C1 segment of cervical spinal cord (tissue), 14 donors: ENCODE data around the gene U2AF1.
A peak's percentile ranks its signal among the peaks of the same experiment; 100 is the strongest.
"Not testable (repeated sequence)": the region's sequence is repeated elsewhere in the genome, so short reads cannot be mapped to it uniquely, and the experiment has no call there.

Source experiments
- DNase-seq, 14 donors: peaks; one replicate each; lab custom pipeline; 2025; lab: John Stamatoyannopoulos, UW

U2AF1 gene

GRCh38 chr21:43076643-43077042, 30.7 kb downstream of the U2AF1 start:
- not testable (repeated sequence) for DNase-seq

GRCh38 chr21:43076023-43076637, 31.2 kb downstream of the U2AF1 start:
- not testable (repeated sequence) for DNase-seq

DNA sequence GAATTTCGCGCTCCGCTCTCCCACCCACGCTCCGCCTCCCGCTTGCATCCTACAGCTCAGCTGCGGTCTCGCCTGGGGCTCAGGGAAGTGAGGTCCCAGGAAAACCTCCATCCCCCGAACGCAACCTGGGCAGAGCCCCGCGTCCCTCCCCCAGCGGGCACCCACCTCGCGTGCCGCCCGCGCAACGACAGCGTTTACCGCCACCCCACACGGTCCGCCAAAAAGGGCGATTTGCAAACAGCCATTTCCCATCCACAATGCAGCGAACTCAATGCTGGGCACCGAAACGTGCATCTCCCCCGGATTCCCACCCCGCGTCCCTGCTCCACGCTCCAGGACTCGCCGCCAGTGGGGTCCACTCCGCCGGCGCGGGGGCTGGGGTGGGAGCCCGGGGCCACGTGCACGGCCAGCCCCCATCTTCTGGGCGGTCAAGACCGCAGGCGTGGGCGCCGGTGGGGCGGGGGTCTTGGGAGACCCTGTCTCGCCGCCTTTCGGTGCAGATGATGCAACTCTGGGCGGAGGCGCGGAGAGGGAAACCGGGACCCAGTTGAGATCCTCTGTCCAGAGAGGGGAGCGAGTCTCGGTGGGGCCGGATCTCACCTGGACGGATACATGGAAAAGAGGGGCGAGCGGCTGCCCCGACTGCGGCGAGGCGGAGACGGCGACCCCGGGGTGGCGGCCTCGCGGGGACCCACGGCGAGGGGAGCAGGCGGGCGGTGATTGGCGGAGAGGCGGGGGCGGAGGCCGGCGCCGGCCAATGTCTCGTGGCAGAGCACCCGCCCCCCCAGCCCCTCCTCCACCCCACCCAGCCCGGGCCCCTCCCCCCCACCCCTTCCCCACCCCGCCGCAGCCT, 32.0 kb downstream of the U2AF1 start, which contains the start of gene CBS:
TSS of gene CBS (minus strand) at position 666 of the 853 bp plus-strand sequence. CDS start 3,642 bp downstream, outside the sequence.
- not testable (repeated sequence) for DNase-seq

GRCh38 chr21:43074401-43075169, 32.8 kb downstream of the U2AF1 start:
- not testable (repeated sequence) for DNase-seq

DNA sequence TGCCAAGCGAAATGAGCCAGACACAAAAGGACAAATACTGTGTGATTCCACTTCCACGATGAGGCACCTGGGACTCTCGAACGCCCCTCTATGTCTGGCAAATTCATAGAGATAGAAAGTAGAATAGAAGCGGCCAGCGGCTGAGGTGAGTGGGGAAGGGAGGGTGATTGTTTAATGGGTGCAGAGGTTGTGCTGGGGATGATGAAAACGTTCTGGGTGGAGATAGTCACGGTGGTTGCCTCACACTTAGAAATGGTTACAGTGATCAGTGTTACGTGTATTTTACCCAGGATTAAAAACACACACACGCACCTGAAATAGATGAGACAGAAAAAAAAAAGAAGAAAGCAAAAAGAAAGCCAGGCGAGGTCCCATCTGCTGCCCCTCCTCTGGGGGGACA, 34.6 kb downstream of the U2AF1 start:
- not testable (repeated sequence) for DNase-seq

- DNase-seq = not testable (repeated sequence)
Observed at GRCh38 chr21:43069682-43070081, 37.7 kb downstream of the U2AF1 start.

DNA sequence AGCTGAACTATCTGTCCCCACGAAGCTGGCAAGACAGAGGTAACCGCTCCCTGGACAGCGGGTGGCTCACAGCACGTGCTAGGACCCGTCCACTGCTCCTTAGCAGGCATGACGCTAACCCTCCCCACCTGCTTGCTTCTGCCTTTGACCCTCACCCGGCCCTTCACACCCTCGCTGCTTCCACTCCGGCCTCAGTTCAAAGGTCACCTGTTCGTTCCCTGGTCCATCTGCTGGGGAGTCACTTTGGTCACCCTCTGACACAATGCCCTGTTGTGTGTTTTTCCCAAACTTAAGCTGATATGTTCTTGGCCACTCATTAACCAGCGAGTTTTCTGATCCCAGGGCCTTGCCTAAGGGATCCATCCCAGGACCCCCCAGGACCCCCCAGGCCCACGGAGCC, 39.3 kb downstream of the U2AF1 start:
- not testable (repeated sequence) for DNase-seq

- DNase-seq = not testable (repeated sequence)
Observed at GRCh38 chr21:43066690-43067089, 40.7 kb downstream of the U2AF1 start.

GRCh38 chr21:43065991-43066390, 41.4 kb downstream of the U2AF1 start:
- not testable (repeated sequence) for DNase-seq

GRCh38 chr21:43064265-43064917, 43.0 kb downstream of the U2AF1 start:
- DNase-seq = not testable (repeated sequence)

DNA sequence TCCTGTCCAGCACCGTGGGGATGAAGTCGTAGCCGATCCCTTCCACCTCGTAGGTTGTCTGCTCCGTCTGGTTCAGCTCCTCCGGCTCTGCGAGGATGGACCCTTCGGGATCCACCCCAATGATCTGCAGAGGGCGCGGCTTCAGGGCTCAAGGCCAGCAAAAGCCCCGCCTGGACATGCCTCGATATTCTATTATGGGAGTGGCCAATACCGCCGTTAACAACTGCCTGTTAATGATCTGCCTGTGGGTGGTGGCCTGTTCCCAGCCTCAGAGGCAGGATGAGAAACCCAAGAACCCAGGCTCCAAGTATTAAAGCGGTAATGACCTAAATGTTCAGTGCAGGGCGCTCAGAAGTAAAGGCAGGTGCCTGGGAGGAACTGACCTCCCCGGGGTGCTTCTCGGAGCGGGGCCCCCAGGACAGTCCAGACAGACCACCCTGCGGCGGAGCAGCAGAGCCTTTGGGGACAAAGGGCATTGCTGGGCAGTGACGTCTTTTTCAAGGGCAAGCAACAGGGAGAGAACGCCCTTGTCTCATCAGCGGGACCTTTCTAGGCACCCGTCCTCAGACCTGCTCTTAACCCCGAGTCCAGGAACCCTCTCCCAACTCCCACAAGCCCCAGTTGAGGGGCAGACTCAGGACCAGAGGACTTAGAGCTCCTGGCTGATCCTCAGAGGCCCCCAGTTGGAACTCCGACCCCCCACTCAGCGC, 44.3 kb downstream of the U2AF1 start:
- not testable (repeated sequence) for DNase-seq

- DNase-seq = not testable (repeated sequence)
Observed at GRCh38 chr21:43053112-43053511, 54.3 kb downstream of the U2AF1 start.

GRCh38 chr21:43045876-43046821, 61.2 kb downstream of the U2AF1 start:
- peak in 1 of 14 donors; percentile 28 for DNase-seq

DNA sequence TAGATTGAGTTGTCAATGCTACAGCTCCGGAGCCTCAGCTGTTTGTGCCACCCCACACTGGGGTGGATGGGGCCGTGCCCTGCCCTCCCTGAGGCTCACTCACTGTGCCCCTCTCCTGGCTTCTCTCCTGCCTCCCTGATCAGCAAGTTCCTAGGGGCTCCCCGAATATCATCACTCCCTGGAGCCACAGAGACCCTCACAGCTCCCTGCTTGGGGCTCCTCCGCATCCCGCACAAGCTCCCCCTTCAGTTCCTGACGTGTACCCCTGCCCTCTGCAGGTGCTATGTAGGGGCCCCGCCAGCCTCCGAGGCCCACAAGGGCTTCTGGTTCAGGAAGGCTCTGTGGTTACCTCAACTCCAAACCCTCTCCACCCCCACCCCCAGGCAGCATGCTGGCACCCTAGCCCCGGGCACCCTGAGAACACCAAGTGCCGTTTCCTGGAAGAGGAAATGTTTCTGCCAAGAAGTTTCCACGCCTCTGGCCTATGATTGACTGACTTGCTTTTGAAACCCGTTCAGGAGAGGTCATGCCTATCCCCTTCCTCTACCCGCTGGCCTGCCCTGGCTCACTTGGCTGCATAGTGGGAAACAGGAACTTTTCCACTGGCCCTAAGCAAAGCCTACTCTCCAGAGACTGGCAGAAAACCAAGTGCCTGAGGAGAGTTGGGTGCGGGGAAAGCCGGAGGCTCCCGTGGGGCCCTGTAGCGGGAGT, 62.0 kb downstream of the U2AF1 start:
- DNase-seq = not testable (repeated sequence)

- DNase-seq = not testable (repeated sequence)
Observed at GRCh38 chr21:43044547-43044946, 62.8 kb downstream of the U2AF1 start.

DNA sequence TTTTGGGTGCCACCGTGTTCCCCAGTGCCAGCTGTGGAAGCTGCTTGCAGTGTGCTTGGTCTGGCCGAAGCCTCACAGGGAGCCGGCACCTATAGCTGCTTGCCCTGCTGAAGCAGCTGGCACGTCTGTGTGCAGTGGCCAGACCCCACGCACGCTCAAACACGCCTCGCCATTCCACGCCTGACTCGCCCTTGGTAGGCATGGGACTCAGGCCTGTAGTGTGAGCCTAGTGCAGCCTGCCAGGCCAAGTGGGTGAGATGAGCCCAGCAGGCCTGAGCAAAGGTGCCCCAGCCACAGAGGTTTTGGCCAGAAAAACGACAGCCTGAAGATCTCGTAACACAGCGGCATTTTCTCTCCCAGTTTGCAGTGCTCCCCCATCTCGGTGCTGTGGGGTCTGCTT, 64.1 kb downstream of the U2AF1 start:
- DNase-seq = not testable (repeated sequence)
